Trophoblast cell (in vitro differentiated cells and primary cell): ENCODE measurements around the gene CACNA2D4.

Experiments
- DNase-seq, 2 donors: peaks; one replicate each; pipeline ENCODE4 v3.0.0-alpha.2; 2016
- H2AFZ ChIP-seq: 2 replicates; pipeline ENCODE4 v1.6.1; 2013; ENCODE audit warnings: low read length, moderate library complexity, mild to moderate bottlenecking; ENCODE audit not compliant: insufficient read depth, poor library complexity
- H2AK5ac ChIP-seq: 2 replicates; pipeline ENCODE4 v1.6.1; 2013; ENCODE audit warnings: mild to moderate bottlenecking, low read length
- H2BK120ac ChIP-seq: 2 replicates; pipeline ENCODE4 v1.6.1; 2013; ENCODE audit warnings: low read length, mild to moderate bottlenecking, moderate library complexity; ENCODE audit not compliant: insufficient read depth, poor library complexity
- H2BK12ac ChIP-seq: 2 replicates; pipeline ENCODE4 v1.6.1; 2013; ENCODE audit warnings: mild to moderate bottlenecking, low read length, moderate library complexity
- H2BK5ac ChIP-seq: 2 replicates; pipeline ENCODE4 v1.6.1; 2013; ENCODE audit warnings: low read length, low read depth, moderate library complexity, mild to moderate bottlenecking; ENCODE audit not compliant: poor library complexity
- H3K14ac ChIP-seq: 2 replicates; pipeline ENCODE4 v1.6.1; 2013; ENCODE audit warnings: mild to moderate bottlenecking, low read length
- H3K18ac ChIP-seq: 2 replicates; pipeline ENCODE4 v1.6.1; 2013; ENCODE audit warnings: mild to moderate bottlenecking, low read length
- H3K23ac ChIP-seq: 2 replicates; pipeline ENCODE4 v1.6.1; 2013; ENCODE audit warnings: low read length
- H3K27ac ChIP-seq: 2 replicates; pipeline ENCODE4 v1.5.1; 2013; ENCODE audit warnings: low read depth, mild to moderate bottlenecking, inconsistent platforms, low read length, moderate library complexity
- H3K27me3 ChIP-seq: 2 replicates; pipeline ENCODE4 v1.6.1; 2013; ENCODE audit warnings: inconsistent platforms, mild to moderate bottlenecking, low read length, moderate library complexity; ENCODE audit not compliant: insufficient read depth
- H3K36me3 ChIP-seq, 2 experiments: 1 replicate in 1 of 2; 2 replicates in 1 of 2; pipeline ENCODE4 v1.6.1; 2013; ENCODE audit warnings: low read length in 2 of 2, mild to moderate bottlenecking in 2 of 2, moderate library complexity in 1 of 2; ENCODE audit not compliant: insufficient read depth in 2 of 2, control insufficient read depth in 1 of 2
- H3K4ac ChIP-seq: 2 replicates; pipeline ENCODE4 v1.6.1; 2013; ENCODE audit warnings: low read depth, mild to moderate bottlenecking, low read length, moderate library complexity
- H3K4me1 ChIP-seq, 2 experiments: 1 replicate in 1 of 2; 2 replicates in 1 of 2; pipeline ENCODE4 v1.6.1; 2013; ENCODE audit warnings: low read length in 2 of 2, mild to moderate bottlenecking in 2 of 2, moderate library complexity in 1 of 2; ENCODE audit not compliant: insufficient read depth in 2 of 2, control insufficient read depth in 1 of 2
- H3K4me2 ChIP-seq: 2 replicates; pipeline ENCODE4 v1.6.1; 2013; ENCODE audit warnings: inconsistent platforms, mild to moderate bottlenecking, low read length, moderate library complexity
- H3K4me3 ChIP-seq: 2 replicates; pipeline ENCODE4 v1.5.1; 2013; ENCODE audit warnings: mild to moderate bottlenecking, low read depth, low read length, inconsistent platforms
- H3K79me1 ChIP-seq: one replicate; pipeline ENCODE4 v1.6.1; 2013; ENCODE audit warnings: low read length
- H3K79me2 ChIP-seq: 2 replicates; pipeline ENCODE4 v1.6.1; 2013; ENCODE audit warnings: low read length, mild to moderate bottlenecking; ENCODE audit not compliant: control insufficient read depth, insufficient read depth, poor library complexity
- H3K9ac ChIP-seq: 2 replicates; pipeline ENCODE4 v1.6.1; 2013; ENCODE audit warnings: mild to moderate bottlenecking, low read length
- H3K9me3 ChIP-seq: 2 replicates; pipeline ENCODE4 v1.6.1; 2013; ENCODE audit warnings: low read depth, mild to moderate bottlenecking, control low read depth, inconsistent platforms, low read length; ENCODE audit not compliant: insufficient read depth
- H4K12ac ChIP-seq: 2 replicates; pipeline ENCODE4 v1.6.1; 2013; ENCODE audit warnings: low read depth, mild to moderate bottlenecking, low read length, moderate library complexity
- H4K8ac ChIP-seq: 2 replicates; pipeline ENCODE4 v1.6.1; 2013; ENCODE audit warnings: low read depth, mild to moderate bottlenecking, low read length, moderate library complexity
- H4K91ac ChIP-seq: one replicate; pipeline ENCODE4 v1.6.1; 2013; ENCODE audit warnings: low read depth, mild to moderate bottlenecking, low read length, moderate library complexity
- WGBS: extraction: QIAGEN DNeasy Blood & Tissue Kit; methylation state at CpG from one replicate; pipeline ENCODE4 v1.1.7; 2013; ENCODE audit warnings: missing lambda C conversion rate; ENCODE audit not compliant: insufficient read length, insufficient coverage; ENCODE audit errors: extremely low coverage; 5-methylcytosine and 5-hydroxymethylcytosine counted together

The CACNA2D4 gene

GRCh38 chr12:1767407-1768090, 150.9 kb downstream of the CACNA2D4 start:
- WGBS = no CpG with 5 or more reads among the region's 1 CpG

GRCh38 chr12:1766110-1766509, 152.3 kb downstream of the CACNA2D4 start:
- H3K79me2 ChIP-seq = no peaks in the 10 kb centered on the region
- H2AFZ ChIP-seq = no peak overlapping the region
- H3K4me1 ChIP-seq = no peaks in the 10 kb centered on the region
- H3K4me2 ChIP-seq = no peak overlapping the region
- no peak overlapping the region for H3K4me3 ChIP-seq
- H4K8ac ChIP-seq = no peak overlapping the region
- no peak overlapping the region for H3K9ac ChIP-seq
- H3K36me3 ChIP-seq = peaks cover 2% of the 10 kb centered on the region in 2 experiments
- H3K4ac ChIP-seq = no peak overlapping the region
- no peak overlapping the region for H4K12ac ChIP-seq
- H2AK5ac ChIP-seq = no peak overlapping the region
- H3K79me1 ChIP-seq = no peaks in the 10 kb centered on the region
- H2BK12ac ChIP-seq = no peak overlapping the region
- WGBS = no CpG with 5 or more reads among the region's 1 CpG
- H2BK120ac ChIP-seq = no peak overlapping the region
- peaks cover 2% of the 10 kb centered on the region for H3K9me3 ChIP-seq
- no peak for DNase-seq
- no peak overlapping the region for H2BK5ac ChIP-seq
- H3K18ac ChIP-seq = no peak overlapping the region
- H3K27me3 ChIP-seq = no peaks in the 10 kb centered on the region
- H3K27ac ChIP-seq = no peak overlapping the region
- H3K23ac ChIP-seq = no peak overlapping the region
- H4K91ac ChIP-seq = no peak overlapping the region
- no peak overlapping the region for H3K14ac ChIP-seq

More at GRCh38 chr12:1767407-1768090, 150.9 kb downstream of the CACNA2D4 start:
- Histone ChIP-seq H3K27ac (no peak overlapping the region), H3K9me3 (peaks cover 2% of the 10 kb centered on the region), H3K9ac (no peak overlapping the region), H3K36me3 (peaks cover 2% of the 10 kb centered on the region in 2 experiments), H3K27me3 (no peaks in the 10 kb centered on the region), H4K91ac (no peak overlapping the region), H4K12ac (no peak overlapping the region), H3K23ac (no peak overlapping the region), H3K79me1 (no peaks in the 10 kb centered on the region), H3K18ac (no peak overlapping the region), H2AFZ (no peak overlapping the region), H3K4me3 (no peak overlapping the region), H3K14ac (no peak overlapping the region), H4K8ac (no peak overlapping the region), H3K4me1 (no peaks in the 10 kb centered on the region), H2BK5ac (no peak overlapping the region), H3K4me2 (no peak overlapping the region), H2BK12ac (no peak overlapping the region), H2BK120ac (no peak overlapping the region), H3K4ac (no peak overlapping the region), H2AK5ac (no peak overlapping the region), H3K79me2 (no peaks in the 10 kb centered on the region)
- peak in 1 of 2 donors; percentile 18 for DNase-seq

GRCh38 chr12:1763153-1763552, 155.3 kb downstream of the CACNA2D4 start:
- no peak overlapping the region for H4K12ac ChIP-seq
- no peaks in the 10 kb centered on the region for H3K27me3 ChIP-seq
- H2AFZ ChIP-seq = no peak overlapping the region
- no peak overlapping the region for H2BK12ac ChIP-seq
- DNase-seq = peak in 1 of 2 donors; percentile 41
- H3K14ac ChIP-seq = no peak overlapping the region
- no peak overlapping the region for H3K9ac ChIP-seq
- H3K36me3 ChIP-seq = peaks cover 0 to 3% of the 10 kb centered on the region in 2 experiments
- H4K91ac ChIP-seq = no peak overlapping the region
- no peak overlapping the region for H2AK5ac ChIP-seq
- H3K27ac ChIP-seq = no peak overlapping the region
- H2BK5ac ChIP-seq = no peak overlapping the region
- no peak overlapping the region for H2BK120ac ChIP-seq
- H3K18ac ChIP-seq = no peak overlapping the region
- WGBS = no CpG with 5 or more reads among the region's 2 CpGs
- no peak overlapping the region for H3K4me3 ChIP-seq
- no peak overlapping the region for H3K4ac ChIP-seq
- no peak overlapping the region for H4K8ac ChIP-seq
- no peaks in the 10 kb centered on the region for H3K9me3 ChIP-seq
- H3K4me2 ChIP-seq = no peak overlapping the region
- no peaks in the 10 kb centered on the region for H3K79me1 ChIP-seq
- no peaks in the 10 kb centered on the region for H3K4me1 ChIP-seq
- no peaks in the 10 kb centered on the region for H3K79me2 ChIP-seq
- H3K23ac ChIP-seq = no peak overlapping the region

GRCh38 chr12:1761857-1762256, 156.6 kb downstream of the CACNA2D4 start:
- WGBS = no CpG with 5 or more reads among the region's 3 CpGs
- Histone ChIP-seq H2BK5ac (no peak overlapping the region), H3K79me1 (no peaks in the 10 kb centered on the region), H3K79me2 (no peaks in the 10 kb centered on the region), H3K23ac (no peak overlapping the region), H3K18ac (no peak overlapping the region), H3K9me3 (no peaks in the 10 kb centered on the region), H3K4me2 (no peak overlapping the region), H3K36me3 (peaks cover 4 to 5% of the 10 kb centered on the region in 2 experiments), H3K9ac (no peak overlapping the region), H2AFZ (no peak overlapping the region), H3K14ac (no peak overlapping the region), H2AK5ac (no peak overlapping the region), H3K27ac (no peak overlapping the region), H3K4ac (no peak overlapping the region), H3K4me3 (no peak overlapping the region), H2BK120ac (no peak overlapping the region), H3K4me1 (no peaks in the 10 kb centered on the region), H4K91ac (no peak overlapping the region), H3K27me3 (no peaks in the 10 kb centered on the region), H4K12ac (no peak overlapping the region), H4K8ac (no peak overlapping the region), H2BK12ac (no peak overlapping the region)
- DNase-seq = no peak
